Colon (tissue), 2 donors: ENCODE data around the gene SH3PXD2A.

Experiments
- FAIRE-seq: peaks from 2 replicates; lab custom pipeline; 2012; peaks lifted over from hg19 to GRCh38; lab: Jason Lieb, UNC
- donor health status: control.
- donor health status: control.

The SH3PXD2A gene

GRCh38 chr10:103703941-103704919, 151.1 kb downstream of the SH3PXD2A start:
- FAIRE-seq = no peak

DNA sequence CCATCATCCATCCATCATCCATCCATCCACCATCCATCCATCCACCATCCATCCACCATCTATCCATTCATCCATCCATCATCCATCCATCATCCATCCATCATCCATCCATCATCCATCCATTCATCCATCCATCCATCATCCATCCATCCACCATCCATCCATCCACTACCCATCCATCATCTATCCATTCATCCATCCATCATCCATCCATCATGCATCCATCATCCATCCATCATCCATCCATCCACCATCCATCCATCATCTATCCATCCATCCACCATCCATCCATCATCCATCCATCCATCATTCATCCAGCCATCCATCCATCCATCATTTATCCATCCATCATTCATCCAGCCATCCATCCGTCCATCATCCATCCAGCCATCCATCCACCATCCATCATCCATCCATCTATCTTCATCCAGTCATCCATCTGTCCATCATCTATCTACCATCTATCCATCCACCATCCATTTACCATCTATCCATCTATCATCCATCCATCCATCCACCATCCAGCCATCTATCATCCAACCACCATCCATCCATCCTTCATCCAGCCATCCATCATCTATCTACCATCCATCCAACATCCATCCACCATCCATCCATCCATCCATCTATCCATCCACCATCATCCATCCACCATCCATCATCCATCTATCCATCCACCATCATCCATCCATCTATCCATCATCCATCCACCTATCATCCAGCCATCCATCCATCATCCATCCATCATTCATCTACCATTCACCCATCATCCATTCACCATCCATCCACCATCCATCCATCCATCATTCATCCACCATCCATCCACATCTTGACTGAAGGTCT, 153.8 kb downstream of the SH3PXD2A start:
- FAIRE-seq = no peak

GRCh38 chr10:103700436-103700715, 155.0 kb downstream of the SH3PXD2A start:
- no peak for FAIRE-seq

DNA sequence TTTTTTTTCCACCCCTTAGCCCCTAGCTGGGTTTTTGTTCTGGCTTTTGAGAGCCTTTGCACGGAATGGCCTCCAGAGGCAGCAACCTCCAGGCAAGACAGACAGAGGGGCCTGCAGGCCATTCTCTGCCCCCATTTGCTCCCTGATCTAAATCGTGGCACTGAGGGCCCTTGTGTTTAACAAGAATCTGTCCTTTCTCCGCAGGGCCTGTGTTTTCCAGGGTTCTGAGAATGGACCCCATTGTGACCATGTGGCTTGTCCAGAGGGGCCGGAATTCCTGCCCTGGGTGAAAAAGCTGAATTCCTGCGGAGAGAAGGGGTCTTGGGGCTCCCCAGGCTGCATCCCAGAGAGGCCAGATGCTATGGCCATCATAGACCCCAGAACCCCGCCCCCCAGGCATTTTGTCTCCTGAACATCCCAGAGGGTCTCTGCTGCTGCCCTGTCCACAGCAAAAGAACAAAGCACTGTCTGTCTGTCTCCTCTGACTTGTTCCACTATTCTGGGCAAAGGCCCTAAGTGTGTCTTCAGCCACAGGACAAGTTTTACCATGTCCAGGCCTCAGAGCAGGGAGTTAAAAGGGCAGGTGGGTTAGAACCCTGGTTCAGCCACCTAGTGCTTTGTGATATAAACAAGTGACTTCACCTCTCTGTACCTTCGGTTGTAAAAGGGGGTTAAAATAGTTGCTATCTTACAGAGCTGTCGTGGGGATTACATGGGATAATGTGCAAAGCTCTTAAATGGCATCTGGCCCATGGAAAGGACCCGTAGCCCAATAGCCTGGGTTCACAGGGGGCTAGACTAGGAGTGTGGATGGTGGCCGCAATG, 155.6 kb downstream of the SH3PXD2A start:
- no peak for FAIRE-seq

DNA sequence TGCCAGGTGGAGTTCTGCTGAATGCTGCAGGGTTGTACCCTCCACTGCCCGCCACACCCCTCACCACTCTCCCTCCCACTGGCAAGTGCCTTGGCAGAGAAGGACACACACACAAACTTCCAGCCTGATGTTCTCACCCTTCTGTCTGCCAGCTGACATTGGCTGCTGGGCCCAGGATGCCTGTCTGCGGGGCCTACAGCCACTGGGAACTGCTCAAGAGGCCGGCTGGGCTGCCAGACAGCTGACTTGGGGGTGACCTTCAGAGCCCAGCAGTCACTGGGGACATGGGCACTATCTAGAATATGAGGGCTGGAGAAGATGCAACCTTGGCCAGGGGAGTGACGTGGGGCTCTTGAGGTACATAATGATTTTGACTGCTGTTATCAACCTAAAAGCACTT, 157.1 kb downstream of the SH3PXD2A start:
- FAIRE-seq = no peak

DNA sequence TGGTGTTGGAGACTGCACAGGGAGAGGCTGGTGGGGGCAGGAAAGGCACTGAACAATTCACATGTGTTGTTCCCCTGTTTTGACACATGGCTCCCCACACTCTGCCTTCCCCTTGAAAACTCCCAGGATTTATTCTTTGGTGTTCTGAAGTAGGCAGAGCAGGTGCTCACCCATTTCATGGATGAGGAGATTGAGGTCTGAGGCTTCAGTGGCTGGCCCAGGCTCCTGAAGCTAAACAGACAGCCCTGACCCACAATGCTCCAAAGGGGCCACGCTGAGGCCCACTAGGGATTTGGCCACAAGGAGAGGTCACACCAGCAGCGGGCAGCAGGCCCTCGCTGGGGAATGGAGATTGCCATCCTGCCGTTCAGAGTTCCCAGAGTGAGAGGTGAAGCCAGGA, 157.6 kb downstream of the SH3PXD2A start:
- FAIRE-seq = no peak

DNA sequence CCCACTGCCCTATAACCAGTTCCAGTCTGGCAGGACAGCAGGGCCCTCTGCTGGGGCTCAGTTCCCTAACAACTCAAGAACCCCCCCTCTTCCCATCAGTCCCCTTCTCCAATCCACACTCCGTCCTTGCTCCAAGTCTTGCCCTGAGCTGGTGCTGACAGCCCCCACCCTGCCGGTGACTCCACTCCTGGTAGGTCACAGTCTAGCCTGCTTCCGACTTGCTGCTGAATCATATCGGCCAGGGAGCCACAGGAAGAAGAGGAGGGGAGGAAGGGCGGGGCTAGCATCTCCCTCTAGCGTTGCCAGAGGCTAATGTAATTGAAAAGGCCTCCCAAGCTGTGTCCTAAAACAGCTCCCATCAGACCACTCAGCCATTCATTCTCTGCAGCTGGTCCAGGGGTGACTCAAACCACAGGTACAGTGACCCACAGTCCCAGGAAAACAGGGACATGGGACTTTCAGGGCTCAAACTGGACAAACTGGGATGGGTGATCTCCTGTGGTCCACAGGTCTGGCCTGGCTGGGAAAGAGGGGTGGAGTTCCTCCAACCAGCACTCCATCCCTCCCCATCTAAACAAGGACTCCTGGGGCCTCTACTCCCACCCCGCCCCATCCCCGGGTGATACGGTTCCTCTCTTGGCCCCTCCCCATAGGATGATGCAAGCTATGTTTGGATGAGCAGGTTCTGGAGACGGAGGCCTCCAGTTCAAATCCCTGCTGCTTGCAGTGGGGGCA, 158.8 kb downstream of the SH3PXD2A start:
- no peak for FAIRE-seq

GRCh38 chr10:103696094-103696410, 159.3 kb downstream of the SH3PXD2A start:
- FAIRE-seq = no peak

DNA sequence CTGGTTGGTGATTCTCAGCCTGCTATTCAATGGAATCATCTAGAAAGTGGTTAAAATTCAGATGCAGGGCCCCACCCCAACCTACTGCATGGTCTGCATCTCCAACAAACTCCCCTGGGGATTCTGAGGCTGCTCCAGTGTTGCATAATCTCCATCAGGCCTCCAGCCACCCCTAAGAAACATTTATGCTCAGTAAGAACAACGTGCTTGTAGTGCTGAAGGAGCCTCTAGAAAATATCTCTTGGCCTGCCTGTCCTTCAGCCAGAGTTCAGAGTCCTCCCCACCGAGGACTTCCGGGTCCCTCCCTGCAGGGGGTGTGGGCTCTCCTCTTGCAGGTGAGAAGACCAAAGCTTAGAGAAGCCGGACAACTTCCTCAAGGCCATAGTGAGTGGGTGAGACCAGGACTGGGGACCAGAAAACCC, 159.8 kb downstream of the SH3PXD2A start:
- FAIRE-seq = no peak

- FAIRE-seq = no peak
These were observed 161.6 kb downstream of the SH3PXD2A start for GRCh38 chr10:103693812-103694205.

DNA sequence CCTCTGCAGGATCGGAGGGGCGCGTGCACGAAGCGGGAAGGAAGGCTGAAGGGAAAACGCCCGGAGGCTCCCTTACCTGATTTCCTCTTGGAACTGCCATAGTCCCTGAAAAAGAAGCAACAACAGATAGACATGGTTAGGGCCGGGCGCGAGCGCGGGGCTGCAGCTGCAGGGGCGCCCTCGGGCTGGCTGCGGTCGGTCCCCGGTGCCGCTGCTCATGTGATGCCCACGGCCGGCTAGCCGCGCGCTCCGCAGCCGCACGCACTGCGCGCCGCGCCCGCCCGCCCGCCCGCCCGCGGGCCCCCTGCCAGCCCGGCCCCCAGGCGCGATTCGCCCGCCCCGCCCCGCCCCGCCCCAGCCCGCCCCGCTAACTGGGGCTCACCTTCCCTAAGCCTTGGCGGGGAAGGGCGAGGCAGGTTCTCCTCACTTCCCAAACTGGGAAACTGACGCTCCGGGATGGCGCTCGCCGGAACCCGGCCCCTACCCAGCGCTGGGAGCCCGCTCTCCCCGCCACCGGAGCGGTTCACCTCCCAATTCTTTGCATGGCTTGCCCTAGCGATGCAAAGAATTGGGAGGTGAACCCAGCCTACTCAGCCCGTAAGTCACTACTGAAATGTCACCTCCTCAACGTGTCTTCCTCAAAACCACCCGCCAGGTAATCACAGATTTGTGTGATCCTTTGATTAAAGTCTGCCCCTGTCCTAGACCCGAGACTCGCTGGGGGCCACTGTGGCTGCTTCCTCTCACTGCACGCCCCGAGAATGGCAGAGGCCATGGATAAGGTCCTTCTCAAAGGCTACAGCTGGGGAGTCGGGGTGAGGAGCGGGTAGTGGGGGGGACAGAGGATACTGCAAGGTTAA, 162.2 kb downstream of the SH3PXD2A start:
- FAIRE-seq = no peak

DNA sequence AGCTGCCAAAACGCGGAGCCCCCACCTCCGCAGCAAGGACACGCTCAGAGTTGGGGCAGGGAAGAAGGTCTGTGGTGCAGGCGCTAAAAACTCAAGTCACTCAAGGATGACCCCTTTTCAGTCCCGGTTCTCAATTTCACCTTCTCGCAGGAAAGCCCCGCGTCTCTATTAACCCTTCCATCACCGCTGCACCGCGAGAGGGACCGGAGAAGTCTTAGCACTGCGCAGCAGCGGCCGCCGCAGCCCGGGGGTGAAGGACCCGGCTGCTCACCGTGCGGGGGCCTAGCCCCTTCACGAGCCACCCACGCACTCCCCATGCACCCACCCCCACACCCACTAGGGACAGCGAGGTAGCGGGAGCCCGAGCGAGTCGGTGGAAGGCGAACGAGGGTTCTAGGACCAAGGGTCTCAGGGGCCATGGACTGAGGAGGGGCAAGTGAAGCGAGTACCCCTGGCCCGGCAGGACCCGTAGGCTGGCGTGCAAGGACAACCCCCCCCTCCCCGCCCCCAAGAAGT, 162.9 kb downstream of the SH3PXD2A start:
- FAIRE-seq = no peak

DNA sequence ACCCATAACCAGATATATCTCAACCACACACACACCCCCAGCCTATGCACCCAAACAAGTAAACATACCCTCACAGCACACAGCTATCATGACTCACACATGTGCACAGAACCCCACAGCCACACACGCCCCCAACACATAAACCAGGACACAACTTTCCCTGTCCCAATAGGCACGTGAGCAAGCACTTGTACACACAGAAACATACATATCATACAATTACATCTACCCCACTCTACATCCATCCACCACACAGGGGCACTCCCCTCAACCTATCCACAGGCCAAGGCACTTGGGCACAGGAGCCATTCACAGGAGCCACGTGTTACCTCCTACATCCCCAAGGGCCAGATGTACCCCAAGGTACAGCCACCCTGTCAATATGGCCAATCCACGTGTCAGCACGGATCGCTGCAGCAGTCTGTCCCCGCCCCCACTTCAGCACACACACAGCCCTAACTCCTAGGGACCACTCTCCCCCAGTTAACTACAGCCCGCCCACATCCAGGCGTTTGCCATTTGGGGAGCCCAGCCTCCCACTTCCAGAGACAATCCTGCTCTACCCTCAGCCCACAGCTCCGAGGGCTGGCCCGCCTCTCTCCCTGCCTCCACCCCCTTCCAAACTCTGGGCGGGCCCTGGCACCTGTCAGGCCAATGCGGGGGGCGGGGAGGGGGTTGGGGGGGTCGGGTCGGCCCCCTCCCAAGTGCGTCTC, 163.5 kb downstream of the SH3PXD2A start:
- FAIRE-seq = no peak

DNA sequence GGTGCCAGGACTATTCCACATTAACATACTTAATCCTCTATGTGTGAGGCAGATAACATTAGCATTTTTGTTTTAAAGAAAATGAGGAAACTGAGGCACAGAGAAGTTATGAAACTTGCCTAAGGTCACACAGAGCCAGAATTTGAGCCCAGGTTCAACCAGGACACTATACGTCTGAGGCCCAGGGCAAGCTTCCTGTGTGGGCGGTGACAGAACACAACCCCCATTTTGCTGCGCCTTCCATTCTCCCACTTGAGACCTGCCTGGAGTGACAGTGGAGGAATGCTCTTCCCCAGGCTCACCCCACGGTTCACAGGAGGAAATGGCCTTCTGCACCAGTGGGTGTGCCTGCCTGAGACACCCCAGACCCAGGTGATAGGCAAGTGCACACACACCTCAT, 164.1 kb downstream of the SH3PXD2A start:
- FAIRE-seq = no peak

GRCh38 chr10:103690281-103690680, 165.1 kb downstream of the SH3PXD2A start:
- no peak for FAIRE-seq

DNA sequence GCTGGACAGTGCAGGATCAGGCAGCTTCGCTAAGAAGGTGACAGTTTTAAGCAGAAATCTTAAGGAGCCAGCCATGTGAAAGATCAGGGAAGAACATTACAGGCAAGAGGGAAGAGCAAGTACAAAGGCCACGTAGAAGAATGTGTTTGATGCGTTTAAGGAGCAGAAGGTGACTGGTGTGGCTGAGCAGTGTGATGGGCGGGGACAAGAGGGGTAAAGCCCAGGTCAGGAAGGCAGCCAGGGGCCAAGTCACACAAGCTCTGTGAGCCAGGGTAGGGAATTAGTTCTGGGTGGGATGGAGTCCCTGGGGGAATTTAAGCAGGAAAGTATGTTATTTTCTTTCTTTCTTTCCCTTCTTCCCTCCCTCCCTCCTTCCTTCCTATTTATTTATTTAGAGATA, 166.9 kb downstream of the SH3PXD2A start:
- no peak for FAIRE-seq

GRCh38 chr10:103687718-103688117, 167.7 kb downstream of the SH3PXD2A start:
- no peak for FAIRE-seq

- FAIRE-seq = no peak
These were observed 168.2 kb downstream of the SH3PXD2A start for GRCh38 chr10:103687172-103687571.

DNA sequence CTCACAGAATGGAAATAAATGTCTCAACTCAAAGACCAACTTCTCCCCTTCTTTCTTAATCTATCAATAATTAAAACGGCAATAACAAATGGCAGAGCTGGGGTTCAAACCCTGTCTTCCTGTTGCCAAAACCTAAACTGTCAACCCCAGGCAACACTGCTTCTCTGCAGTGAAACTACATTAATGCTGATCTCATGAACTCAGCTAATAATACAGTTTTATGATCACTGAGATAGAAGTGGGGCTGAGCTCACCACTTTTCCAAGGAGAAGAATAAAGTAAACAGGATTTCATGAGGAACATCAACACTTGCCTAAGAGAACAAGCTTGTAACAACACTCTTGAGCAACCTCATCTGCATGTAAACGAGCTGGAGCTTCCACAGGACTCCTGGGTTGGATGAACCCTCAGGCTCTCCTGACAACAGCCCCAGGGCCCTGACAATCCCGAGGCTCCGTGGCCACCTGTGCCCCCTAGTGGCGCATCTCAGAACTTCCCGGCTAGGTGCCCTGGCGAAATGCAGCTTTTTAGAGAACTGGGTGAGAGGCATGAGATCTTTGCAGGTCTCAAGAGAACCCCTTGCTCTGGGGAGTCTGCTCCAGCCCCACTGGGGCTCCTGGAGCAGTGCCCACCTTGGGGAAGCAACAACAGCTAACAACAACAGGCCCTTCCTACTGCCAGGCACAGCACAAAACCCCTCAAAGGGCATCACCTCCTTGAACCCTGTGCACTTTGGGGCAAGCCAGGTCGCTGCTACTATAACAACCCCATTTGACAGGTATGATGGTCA, 169.3 kb downstream of the SH3PXD2A start:
- FAIRE-seq = no peak
